ENCODE results near the gene TIMMDC1.
"Not testable (repeated sequence)": the region's sequence is repeated elsewhere in the genome, so short reads cannot be mapped to it uniquely, and the experiment has no call there.

Gene TIMMDC1

GRCh38 chr3:119514637-119515036 is 16.3 kb downstream of the TIMMDC1 start:
- no peak for DNase-seq

GRCh38 chr3:119517112-119517511 is 18.8 kb downstream of the TIMMDC1 start:
- DNase-seq = no peak

- DNase-seq = no peak
Measured at GRCh38 chr3:119518026-119518425, 19.7 kb downstream of the TIMMDC1 start.

- no peak for DNase-seq
Measured at GRCh38 chr3:119524931-119525662, 26.8 kb downstream of the TIMMDC1 start.

GRCh38 chr3:119527714-119528113 is 29.4 kb downstream of the TIMMDC1 start:
- DNase-seq = no peak

GRCh38 chr3:119529883-119530282 is 31.5 kb downstream of the TIMMDC1 start:
- no peak for DNase-seq

GRCh38 chr3:119530456-119530855 is 32.1 kb downstream of the TIMMDC1 start:
- no peak for DNase-seq

- DNase-seq = no peak
Measured at GRCh38 chr3:119531151-119531550, 32.8 kb downstream of the TIMMDC1 start.

- no peak for DNase-seq
Measured at GRCh38 chr3:119534296-119534695, 35.9 kb downstream of the TIMMDC1 start.

- DNase-seq = no peak
Measured at GRCh38 chr3:119536757-119537156, 38.4 kb downstream of the TIMMDC1 start.

- DNase-seq = no peak
Measured at GRCh38 chr3:119538772-119539171, 40.4 kb downstream of the TIMMDC1 start.

GRCh38 chr3:119541547-119541946 is 43.2 kb downstream of the TIMMDC1 start:
- DNase-seq = no peak

- no peak for DNase-seq
Measured at GRCh38 chr3:119542168-119542767, 43.9 kb downstream of the TIMMDC1 start.

GRCh38 chr3:119543147-119543546 is 44.8 kb downstream of the TIMMDC1 start:
- no peak for DNase-seq

GRCh38 chr3:119547227-119547626 is 48.9 kb downstream of the TIMMDC1 start:
- no peak for DNase-seq

- DNase-seq = no peak
Measured at GRCh38 chr3:119548341-119548740, 50.0 kb downstream of the TIMMDC1 start.

- no peak for DNase-seq
Measured at GRCh38 chr3:119550192-119550910, 52.0 kb downstream of the TIMMDC1 start.

- DNase-seq = no peak
Measured at GRCh38 chr3:119551598-119551997, 53.3 kb downstream of the TIMMDC1 start.

- not testable (repeated sequence) for DNase-seq
Measured at GRCh38 chr3:119552928-119553327, 54.6 kb downstream of the TIMMDC1 start.

- DNase-seq = no peak
Measured at GRCh38 chr3:119553823-119554415, 55.6 kb downstream of the TIMMDC1 start.

GRCh38 chr3:119555309-119555735 is 57.0 kb downstream of the TIMMDC1 start:
- DNase-seq = no peak

- no peak for DNase-seq
Measured at GRCh38 chr3:119555929-119556328, 57.6 kb downstream of the TIMMDC1 start.

- DNase-seq = no peak
Measured at GRCh38 chr3:119557192-119557876, 59.0 kb downstream of the TIMMDC1 start.

Measured in T1000 (cell line).